ENCODE measurements around the gene PLEKHG3.

PLEKHG3 gene

GRCh38 chr14:64748521-64748920, 44.3 kb downstream of the PLEKHG3 start:
- in situ Hi-C loops (cut with HindIII; ENCODE audit: low pct_ligation_motif_present, low sequenced_read_pairs), result no loop called here
- TF ChIP-seq CTCF (IDR thresholded peaks at IDR 0.05; ENCODE audit: low read depth, low read length, missing control alignments), result no peak
- no peaks in the 10 kb centered on the region for H3K27me3 ChIP-seq (replicated peaks)
- H3K27ac ChIP-seq, result no peak overlapping the region
- peaks cover 7% of the 10 kb centered on the region for H3K36me3 ChIP-seq (replicated peaks)
- no peak overlapping the region for H3K4me3 ChIP-seq (ENCODE audit: low read depth, low read length)
- DNase-seq, result no peak

GRCh38 chr14:64748995-64749714, 44.9 kb downstream of the PLEKHG3 start:
- Histone ChIP-seq H3K27ac (no peak overlapping the region), H3K27me3 (replicated peaks) (no peaks in the 10 kb centered on the region), H3K4me3 (ENCODE audit: low read depth, low read length) (no peak overlapping the region), H3K36me3 (replicated peaks) (peaks cover 2% of the 10 kb centered on the region)
- DNase-seq, result no peak
- in situ Hi-C loops (cut with HindIII; ENCODE audit: low pct_ligation_motif_present, low sequenced_read_pairs), result no loop called here
- TF ChIP-seq CTCF (IDR thresholded peaks at IDR 0.05; ENCODE audit: low read depth, low read length, missing control alignments), result no peak

GRCh38 chr14:64752909-64753308, 48.7 kb downstream of the PLEKHG3 start:
- Histone ChIP-seq H3K27ac (no peak overlapping the region), H3K27me3 (replicated peaks) (no peaks in the 10 kb centered on the region), H3K36me3 (replicated peaks) (peaks cover under 1% of the 10 kb centered on the region), H3K4me3 (ENCODE audit: low read depth, low read length) (no peak overlapping the region)
- no peak for TF ChIP-seq CTCF (IDR thresholded peaks at IDR 0.05; ENCODE audit: low read depth, low read length, missing control alignments)
- DNase-seq, result no peak
- in situ Hi-C loops (cut with HindIII; ENCODE audit: low pct_ligation_motif_present, low sequenced_read_pairs), result no loop called here

GRCh38 chr14:64753374-64753773, 49.1 kb downstream of the PLEKHG3 start:
- TF ChIP-seq CTCF (IDR thresholded peaks at IDR 0.05; ENCODE audit: low read depth, low read length, missing control alignments), result no peak
- H3K27ac ChIP-seq, result no peak overlapping the region
- in situ Hi-C loops (cut with HindIII; ENCODE audit: low pct_ligation_motif_present, low sequenced_read_pairs), result no loop called here
- no peaks in the 10 kb centered on the region for H3K36me3 ChIP-seq (replicated peaks)
- H3K4me3 ChIP-seq (ENCODE audit: low read depth, low read length), result no peak overlapping the region
- DNase-seq, result no peak
- H3K27me3 ChIP-seq (replicated peaks), result no peaks in the 10 kb centered on the region

- H3K27me3 ChIP-seq (replicated peaks), result no peaks in the 10 kb centered on the region
- no peak for DNase-seq
- H3K27ac ChIP-seq, result no peak overlapping the region
- in situ Hi-C loops (cut with HindIII; ENCODE audit: low pct_ligation_motif_present, low sequenced_read_pairs), result no loop called here
- no peaks in the 10 kb centered on the region for H3K36me3 ChIP-seq (replicated peaks)
- no peak overlapping the region for H3K4me3 ChIP-seq (ENCODE audit: low read depth, low read length)
- no peak for TF ChIP-seq CTCF (IDR thresholded peaks at IDR 0.05; ENCODE audit: low read depth, low read length, missing control alignments)
Measured at GRCh38 chr14:64753999-64754398, 49.8 kb downstream of the PLEKHG3 start.

GRCh38 chr14:64754685-64755084, 50.5 kb downstream of the PLEKHG3 start:
- H3K27me3 ChIP-seq (replicated peaks), result no peaks in the 10 kb centered on the region
- TF ChIP-seq CTCF (IDR thresholded peaks at IDR 0.05; ENCODE audit: low read depth, low read length, missing control alignments), result no peak
- no peaks in the 10 kb centered on the region for H3K36me3 ChIP-seq (replicated peaks)
- DNase-seq, result no peak
- no peak overlapping the region for H3K27ac ChIP-seq
- in situ Hi-C loops (cut with HindIII; ENCODE audit: low pct_ligation_motif_present, low sequenced_read_pairs), result no loop called here
- H3K4me3 ChIP-seq (ENCODE audit: low read depth, low read length), result no peak overlapping the region

All from brain microvascular endothelial cell (primary cell).